Smooth muscle cell of bladder (primary cell): Measurements from ENCODE around the gene CHD8. TPM values are rescaled to one million over a fixed set of nuclear protein-coding genes. Genes with fewer than 3 reads are reported as not detected.

Source experiments
- total RNA-seq: library from RNA; depleted of rRNA; stranded (reverse); fragments of >200 nt; gene quantifications from 2 replicates; pipeline ENCODE4 v1.2.3, GENCODE V29; 2014

Gene CHD8, protein sequence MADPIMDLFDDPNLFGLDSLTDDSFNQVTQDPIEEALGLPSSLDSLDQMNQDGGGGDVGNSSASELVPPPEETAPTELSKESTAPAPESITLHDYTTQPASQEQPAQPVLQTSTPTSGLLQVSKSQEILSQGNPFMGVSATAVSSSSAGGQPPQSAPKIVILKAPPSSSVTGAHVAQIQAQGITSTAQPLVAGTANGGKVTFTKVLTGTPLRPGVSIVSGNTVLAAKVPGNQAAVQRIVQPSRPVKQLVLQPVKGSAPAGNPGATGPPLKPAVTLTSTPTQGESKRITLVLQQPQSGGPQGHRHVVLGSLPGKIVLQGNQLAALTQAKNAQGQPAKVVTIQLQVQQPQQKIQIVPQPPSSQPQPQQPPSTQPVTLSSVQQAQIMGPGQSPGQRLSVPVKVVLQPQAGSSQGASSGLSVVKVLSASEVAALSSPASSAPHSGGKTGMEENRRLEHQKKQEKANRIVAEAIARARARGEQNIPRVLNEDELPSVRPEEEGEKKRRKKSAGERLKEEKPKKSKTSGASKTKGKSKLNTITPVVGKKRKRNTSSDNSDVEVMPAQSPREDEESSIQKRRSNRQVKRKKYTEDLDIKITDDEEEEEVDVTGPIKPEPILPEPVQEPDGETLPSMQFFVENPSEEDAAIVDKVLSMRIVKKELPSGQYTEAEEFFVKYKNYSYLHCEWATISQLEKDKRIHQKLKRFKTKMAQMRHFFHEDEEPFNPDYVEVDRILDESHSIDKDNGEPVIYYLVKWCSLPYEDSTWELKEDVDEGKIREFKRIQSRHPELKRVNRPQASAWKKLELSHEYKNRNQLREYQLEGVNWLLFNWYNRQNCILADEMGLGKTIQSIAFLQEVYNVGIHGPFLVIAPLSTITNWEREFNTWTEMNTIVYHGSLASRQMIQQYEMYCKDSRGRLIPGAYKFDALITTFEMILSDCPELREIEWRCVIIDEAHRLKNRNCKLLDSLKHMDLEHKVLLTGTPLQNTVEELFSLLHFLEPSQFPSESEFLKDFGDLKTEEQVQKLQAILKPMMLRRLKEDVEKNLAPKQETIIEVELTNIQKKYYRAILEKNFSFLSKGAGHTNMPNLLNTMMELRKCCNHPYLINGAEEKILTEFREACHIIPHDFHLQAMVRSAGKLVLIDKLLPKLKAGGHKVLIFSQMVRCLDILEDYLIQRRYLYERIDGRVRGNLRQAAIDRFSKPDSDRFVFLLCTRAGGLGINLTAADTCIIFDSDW (N-terminal part only)
- 36.0 and 39.1 TPM in 2 replicates for total RNA-seq

DNA sequence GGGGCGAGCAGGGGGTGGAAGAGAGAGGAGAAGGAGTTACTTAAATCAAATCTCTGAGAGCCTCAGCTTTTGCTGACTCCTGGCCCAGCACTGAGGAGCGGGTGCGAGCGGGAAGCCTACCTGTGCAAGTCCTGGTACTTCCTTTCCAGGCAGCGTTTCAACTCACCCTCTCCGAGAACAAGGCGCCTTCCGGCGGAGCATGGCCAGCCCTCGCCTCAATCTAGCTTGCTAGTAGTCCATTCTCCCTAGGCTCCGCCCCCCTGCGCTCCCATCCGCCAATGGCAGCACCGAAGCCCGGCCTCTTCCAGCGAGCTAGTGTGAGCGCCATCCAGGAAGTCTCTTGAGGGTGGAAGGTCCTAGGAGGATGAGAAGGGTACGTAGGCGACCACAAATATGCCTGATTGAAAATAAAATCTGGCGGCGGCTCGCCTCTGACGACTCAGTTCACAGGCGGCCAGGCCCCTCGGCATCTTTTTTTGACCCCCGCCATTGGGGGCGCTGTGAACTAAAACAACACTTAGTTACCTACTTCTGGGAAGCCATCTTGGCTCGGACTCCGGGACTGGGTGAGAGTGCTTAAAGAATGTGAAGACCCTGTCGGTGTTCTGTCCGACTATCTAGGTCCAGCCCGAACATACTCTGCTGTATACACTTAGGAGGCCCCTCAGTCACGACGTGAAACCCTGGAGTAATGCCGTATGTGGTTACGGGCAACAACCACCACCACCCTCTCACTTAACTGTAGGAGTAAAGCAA is at the start of gene CHD8:
Gene CHD8 (minus strand): TSS at position 212 of the 756 bp plus-strand sequence. CDS start 24,480 bp downstream, outside the sequence.

DNA sequence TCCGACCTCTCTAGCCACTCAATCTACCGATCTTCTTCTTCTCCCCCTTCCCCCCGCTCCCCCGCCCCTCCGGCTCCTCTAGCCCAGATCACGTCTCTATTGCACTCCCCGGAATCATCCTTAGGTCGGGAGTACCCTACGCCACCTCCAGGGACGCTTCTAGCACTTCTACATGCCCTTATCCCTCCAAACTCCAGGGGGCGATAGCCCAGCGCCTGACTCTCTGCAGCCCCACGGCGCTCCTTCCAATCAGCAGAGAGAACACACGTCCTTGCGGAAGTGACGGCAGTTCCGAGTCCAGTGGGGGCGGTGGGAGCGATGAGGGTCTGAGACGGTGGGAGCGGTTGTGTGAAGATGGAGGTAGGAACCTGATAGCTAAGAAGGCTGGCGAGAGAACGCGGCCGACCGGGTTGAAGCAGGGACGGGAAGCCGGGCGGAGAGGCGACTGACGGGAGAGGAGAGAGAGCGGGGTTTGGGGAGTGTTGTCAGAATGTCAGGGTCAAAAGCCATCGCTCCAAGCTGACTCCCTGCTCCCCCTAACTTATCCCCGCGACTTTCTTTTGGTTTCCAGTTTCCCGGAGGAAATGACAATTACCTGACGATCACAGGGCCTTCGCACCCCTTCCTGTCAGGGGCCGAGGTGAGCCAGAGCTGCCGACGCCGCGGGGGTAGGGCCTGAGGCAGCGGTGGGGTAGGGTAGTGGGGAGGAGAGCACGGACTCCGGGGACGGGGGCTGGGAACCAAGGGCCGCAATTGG is 21.2 kb upstream of the CHD8 start, which contains the start of the genes RAB2B and TOX4:
Gene RAB2B (minus strand): TSS at position 35 of the 757 bp plus-strand sequence. CDS start 87 bp downstream, outside the sequence.
Gene TOX4 (plus strand): TSS at position 271 of the 757 bp plus-strand sequence. CDS start 84 bp downstream, at position 355.

GRCh38 chr14:21383848-21384493 is 72.0 kb downstream of the CHD8 start, which contains the start of gene SUPT16H:
SUPT16H (minus strand) TSS chr14:21384019; CDS start chr14:21383927, 92 bp downstream.

Other genes starting within 250 kb of the CHD8 start
- 562 and 738 TPM in 2 replicates for gene HNRNPC, start 186.7 kb downstream of the CHD8 start, total RNA-seq
- gene RPGRIP1, start 176.0 kb downstream of the CHD8 start, total RNA-seq = not detected in 2 replicates
- 54.8 and 68.4 TPM in 2 replicates for gene SUPT16H, start 72.1 kb downstream of the CHD8 start, total RNA-seq
- gene RAB2B, start 20.8 kb upstream of the CHD8 start, total RNA-seq = 15.1 and 19.7 TPM in 2 replicates
- 18.8 and 23.8 TPM in 2 replicates for gene TOX4, start 21.1 kb upstream of the CHD8 start, total RNA-seq
- 41.5 and 45.8 TPM in 2 replicates for gene METTL3, start 55.2 kb upstream of the CHD8 start, total RNA-seq
- 1.7 and 4.0 TPM in 2 replicates for gene SALL2, start 70.2 kb upstream of the CHD8 start, total RNA-seq
- not detected in 2 replicates for gene OR10G3, start 124.0 kb upstream of the CHD8 start, total RNA-seq
- gene OR10G2, start 178.8 kb upstream of the CHD8 start, total RNA-seq = not detected in 2 replicates
- gene OR4E2, start 197.7 kb upstream of the CHD8 start, total RNA-seq = not detected in 2 replicates
- gene OR4E1, start 217.7 kb upstream of the CHD8 start, total RNA-seq = not detected in 2 replicates